Measurements from ENCODE around the gene ZNF503.

The ZNF503 gene

DNA sequence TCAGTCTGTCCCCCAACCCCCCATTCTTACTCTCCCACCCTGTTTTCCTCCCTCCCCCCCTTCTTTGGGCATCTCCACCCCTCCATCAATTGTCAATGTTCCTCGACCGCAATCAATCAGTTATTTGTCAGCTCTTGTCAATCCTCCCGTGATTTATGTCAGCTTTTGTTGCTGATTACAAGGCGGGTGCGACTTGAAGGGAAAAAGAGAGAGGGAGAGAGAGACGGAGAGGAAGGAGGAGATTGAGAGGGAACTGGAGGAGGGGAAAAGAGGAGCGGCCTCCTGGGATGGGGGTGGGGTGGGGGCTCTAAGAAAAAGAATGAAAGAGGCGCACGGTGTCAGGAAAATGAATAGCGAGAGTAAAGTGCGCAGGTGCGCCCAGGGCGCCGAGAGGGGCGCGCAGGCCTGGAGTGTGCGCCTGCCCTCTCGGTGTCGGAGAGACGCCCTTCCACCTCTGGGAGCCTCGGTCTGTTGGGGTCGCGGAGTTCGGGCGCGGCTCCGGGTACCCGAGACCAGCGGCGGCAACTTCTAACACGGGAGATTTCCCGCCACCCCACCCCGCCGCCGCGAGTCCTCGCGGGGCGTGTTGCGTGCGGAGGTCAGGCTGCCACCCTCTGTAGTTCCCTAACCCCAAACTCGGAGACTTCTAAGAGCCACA is 1.1 kb upstream of the ZNF503 start:
- Mint-ChIP-seq H3K36me3 (ENCODE audit: insufficient read depth) (peaks cover 4% of the 10 kb centered on the region), H3K4me3 (peak overlapping the region; percentile 77), H3K9me3 (peaks cover 5% of the 10 kb centered on the region), H3K27ac (ENCODE audit: low read depth) (no peak overlapping the region), H3K4me1 (peaks cover 31% of the 10 kb centered on the region), H3K27me3 (peaks cover 69% of the 10 kb centered on the region)
- DNase-seq (ENCODE audit: low spot score in 2 of 2) (no peak), ATAC-seq (replicated peaks; ENCODE audit: extremely low read depth, poor library complexity, severe bottlenecking) (no peak)

DNA sequence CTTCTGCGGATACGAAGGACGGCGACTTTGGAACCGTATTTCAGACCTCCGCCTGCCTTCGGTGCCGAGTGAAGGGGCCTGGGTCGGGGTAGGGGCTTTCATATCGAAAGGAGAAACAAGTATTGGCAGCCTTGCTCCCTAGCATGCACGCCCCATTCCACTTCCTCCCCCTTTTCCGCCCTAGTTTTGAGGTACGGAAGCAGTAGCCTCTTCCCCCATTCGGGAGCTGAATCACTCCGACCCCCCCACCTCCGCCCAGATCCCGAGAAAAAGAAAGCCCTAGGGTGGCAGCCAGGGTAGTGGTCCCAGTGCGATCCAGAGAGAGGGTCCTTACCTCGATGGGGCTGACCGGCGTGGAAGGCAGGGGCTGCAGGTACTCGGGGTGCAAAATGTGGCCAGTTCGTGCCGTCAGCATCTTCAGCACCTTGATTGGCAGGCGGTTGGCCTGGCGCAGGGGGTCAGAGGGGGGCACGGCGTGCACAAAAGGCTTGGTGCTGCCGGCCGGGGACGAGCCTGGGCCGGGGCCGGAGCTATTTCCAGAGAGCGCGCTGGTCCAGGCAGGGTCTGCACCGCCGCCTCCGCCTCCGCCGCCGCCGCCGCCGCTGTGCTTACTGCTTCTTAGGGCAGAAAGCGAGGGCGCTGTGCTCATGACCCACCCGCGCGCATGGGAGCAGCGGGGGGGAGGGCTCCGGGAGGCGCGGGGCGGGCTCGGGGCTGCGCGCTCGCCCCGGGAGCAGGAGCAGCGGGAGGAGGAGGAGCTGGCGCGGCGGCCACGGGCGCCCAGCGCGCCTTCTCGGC is 594 bp downstream of the ZNF503 start:
- ATAC-seq (replicated peaks; ENCODE audit: extremely low read depth, poor library complexity, severe bottlenecking) (no peak), DNase-seq (ENCODE audit: low spot score in 2 of 2) (no peak)
- peaks cover 4% of the 10 kb centered on the region for H3K36me3 Mint-ChIP-seq (ENCODE audit: insufficient read depth)
- peak overlapping the region; percentile 77 for H3K4me3 Mint-ChIP-seq
- no peak overlapping the region for H3K27ac Mint-ChIP-seq (ENCODE audit: low read depth)
- peaks cover 31% of the 10 kb centered on the region for H3K4me1 Mint-ChIP-seq
- H3K27me3 Mint-ChIP-seq = peaks cover 58% of the 10 kb centered on the region
- H3K9me3 Mint-ChIP-seq = peaks cover 5% of the 10 kb centered on the region

- H3K36me3 Mint-ChIP-seq (ENCODE audit: insufficient read depth) = peaks cover 4% of the 10 kb centered on the region
- peaks cover 53% of the 10 kb centered on the region for H3K27me3 Mint-ChIP-seq
- ATAC-seq (replicated peaks; ENCODE audit: extremely low read depth, poor library complexity, severe bottlenecking) (no peak), DNase-seq (ENCODE audit: low spot score in 2 of 2) (no peak)
- no peak overlapping the region for H3K27ac Mint-ChIP-seq (ENCODE audit: low read depth)
- H3K4me3 Mint-ChIP-seq = peak overlapping the region; percentile 77
- H3K9me3 Mint-ChIP-seq = no peaks in the 10 kb centered on the region
- H3K4me1 Mint-ChIP-seq = peaks cover 27% of the 10 kb centered on the region
These were observed 1.3 kb downstream of the ZNF503 start for GRCh38 chr10:75400163-75400770.

DNA sequence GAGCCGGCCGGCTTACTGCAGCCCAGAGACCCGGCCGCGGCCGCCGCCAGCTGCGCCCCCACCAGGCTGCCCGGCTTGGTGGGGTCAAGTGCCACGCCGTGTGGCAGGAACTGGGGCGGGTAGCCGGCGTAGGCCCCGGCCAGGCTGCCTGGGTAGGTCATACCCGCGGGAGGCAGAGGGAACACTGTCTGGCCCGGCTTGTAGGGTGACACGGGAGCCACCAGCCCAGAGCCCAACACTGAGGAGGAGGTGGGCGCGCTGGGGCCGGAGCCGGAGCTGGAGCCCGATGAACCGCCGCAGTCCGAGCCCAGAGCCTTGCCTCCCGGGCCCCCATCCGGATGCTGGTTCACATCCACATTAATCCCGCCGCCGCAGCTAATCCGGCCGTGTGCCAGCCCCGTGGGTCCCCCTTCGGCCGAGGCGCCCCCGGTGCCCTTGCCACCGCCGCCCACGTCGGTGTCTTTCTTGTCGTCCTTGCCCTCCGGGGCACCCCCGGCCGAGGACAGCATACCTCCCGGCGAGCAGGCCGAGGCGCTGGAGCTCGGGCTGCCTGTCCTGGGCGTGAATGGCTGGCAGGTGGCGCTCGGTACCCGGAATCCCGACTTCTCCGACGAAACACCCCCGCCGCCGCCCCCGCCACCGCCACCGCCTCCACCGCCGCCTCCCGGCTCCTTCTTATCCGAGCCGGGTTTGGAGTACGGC is 2.0 kb downstream of the ZNF503 start:
- peak overlapping the region; percentile 77 for H3K4me3 Mint-ChIP-seq
- H3K27me3 Mint-ChIP-seq = peaks cover 58% of the 10 kb centered on the region
- peaks cover 34% of the 10 kb centered on the region for H3K4me1 Mint-ChIP-seq

GRCh38 chr10:75398692-75399460 is 2.7 kb downstream of the ZNF503 start:
- Mint-ChIP-seq H3K27ac (ENCODE audit: low read depth) (no peak overlapping the region), H3K9me3 (no peaks in the 10 kb centered on the region), H3K4me3 (no peak overlapping the region), H3K27me3 (peaks cover 59% of the 10 kb centered on the region), H3K4me1 (peaks cover 36% of the 10 kb centered on the region), H3K36me3 (ENCODE audit: insufficient read depth) (peaks cover 8% of the 10 kb centered on the region)
- DNase-seq (ENCODE audit: low spot score in 2 of 2) = no peak
- ATAC-seq (replicated peaks; ENCODE audit: extremely low read depth, poor library complexity, severe bottlenecking) = no peak

More for the DNA sequence above, 2.0 kb downstream of the ZNF503 start:
- peaks cover 8% of the 10 kb centered on the region for H3K36me3 Mint-ChIP-seq (ENCODE audit: insufficient read depth)
- no peak for ATAC-seq (replicated peaks; ENCODE audit: extremely low read depth, poor library complexity, severe bottlenecking)
- DNase-seq (ENCODE audit: low spot score in 2 of 2) = no peak
- H3K27ac Mint-ChIP-seq (ENCODE audit: low read depth) = no peak overlapping the region
- H3K9me3 Mint-ChIP-seq = no peaks in the 10 kb centered on the region

- Mint-ChIP-seq H3K27me3 (peaks cover 59% of the 10 kb centered on the region), H3K4me3 (no peak overlapping the region), H3K4me1 (peaks cover 33% of the 10 kb centered on the region), H3K27ac (ENCODE audit: low read depth) (no peak overlapping the region), H3K9me3 (no peaks in the 10 kb centered on the region), H3K36me3 (ENCODE audit: insufficient read depth) (peaks cover 8% of the 10 kb centered on the region)
- ATAC-seq (replicated peaks; ENCODE audit: extremely low read depth, poor library complexity, severe bottlenecking) (no peak), DNase-seq (ENCODE audit: low spot score in 2 of 2) (no peak)
These were observed 3.3 kb downstream of the ZNF503 start for GRCh38 chr10:75398200-75398691.

DNA sequence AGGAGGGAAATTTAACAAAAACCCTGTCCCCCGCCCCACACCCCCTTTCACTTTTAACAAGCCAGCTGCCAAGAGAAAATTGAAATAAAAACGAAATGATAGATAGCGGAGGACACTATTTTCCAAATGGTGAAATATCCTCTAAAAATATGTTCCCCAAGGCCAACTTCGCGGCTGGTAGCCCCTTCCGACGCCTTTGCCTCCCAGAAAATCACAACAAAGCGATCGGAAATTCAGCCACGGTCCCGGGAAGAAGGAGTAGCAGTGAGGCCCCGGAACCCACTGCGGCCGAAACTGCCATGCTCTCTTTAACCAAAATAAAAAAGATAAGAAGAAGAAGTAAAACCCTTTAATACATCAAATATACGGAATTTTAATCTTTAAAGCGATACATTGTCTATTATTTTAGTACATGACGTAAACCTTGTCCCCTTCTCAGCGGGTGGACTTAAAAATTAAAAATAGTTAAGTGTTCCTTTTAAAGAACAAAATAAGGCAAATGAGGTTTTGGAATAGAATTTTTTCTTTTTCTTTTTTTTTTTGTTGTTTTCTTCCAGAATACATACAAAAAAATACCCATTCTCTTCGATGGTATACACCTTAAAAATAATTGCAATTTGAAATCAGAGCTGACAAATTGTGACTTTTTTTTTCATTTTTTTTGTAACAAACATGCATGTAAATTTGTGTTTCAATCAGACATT is 3.9 kb downstream of the ZNF503 start:
- Mint-ChIP-seq H3K27me3 (peaks cover 59% of the 10 kb centered on the region), H3K4me1 (peaks cover 29% of the 10 kb centered on the region), H3K4me3 (no peak overlapping the region), H3K27ac (ENCODE audit: low read depth) (no peak overlapping the region), H3K36me3 (ENCODE audit: insufficient read depth) (peaks cover 8% of the 10 kb centered on the region), H3K9me3 (no peaks in the 10 kb centered on the region)
- DNase-seq (ENCODE audit: low spot score in 2 of 2) (no peak), ATAC-seq (replicated peaks; ENCODE audit: extremely low read depth, poor library complexity, severe bottlenecking) (no peak)

GRCh38 chr10:75396631-75397495 is 4.7 kb downstream of the ZNF503 start:
- peaks cover 21% of the 10 kb centered on the region for H3K4me1 Mint-ChIP-seq
- no peak overlapping the region for H3K27ac Mint-ChIP-seq (ENCODE audit: low read depth)
- ATAC-seq (replicated peaks; ENCODE audit: extremely low read depth, poor library complexity, severe bottlenecking) = no peak
- H3K27me3 Mint-ChIP-seq = peaks cover 59% of the 10 kb centered on the region
- H3K9me3 Mint-ChIP-seq = no peaks in the 10 kb centered on the region
- peaks cover 8% of the 10 kb centered on the region for H3K36me3 Mint-ChIP-seq (ENCODE audit: insufficient read depth)
- H3K4me3 Mint-ChIP-seq = no peak overlapping the region
- no peak for DNase-seq (ENCODE audit: low spot score in 2 of 2)

GRCh38 chr10:75395932-75396630 is 5.5 kb downstream of the ZNF503 start:
- H3K27ac Mint-ChIP-seq (ENCODE audit: low read depth) = no peak overlapping the region
- no peak overlapping the region for H3K4me3 Mint-ChIP-seq
- ATAC-seq (replicated peaks; ENCODE audit: extremely low read depth, poor library complexity, severe bottlenecking) = no peak
- H3K4me1 Mint-ChIP-seq = peaks cover 19% of the 10 kb centered on the region
- peaks cover 8% of the 10 kb centered on the region for H3K36me3 Mint-ChIP-seq (ENCODE audit: insufficient read depth)
- no peak for DNase-seq (ENCODE audit: low spot score in 2 of 2)
- peaks cover 64% of the 10 kb centered on the region for H3K27me3 Mint-ChIP-seq
- H3K9me3 Mint-ChIP-seq = no peaks in the 10 kb centered on the region

GRCh38 chr10:75395066-75395931 is 6.3 kb downstream of the ZNF503 start:
- ATAC-seq (replicated peaks; ENCODE audit: extremely low read depth, poor library complexity, severe bottlenecking) = no peak
- no peak for DNase-seq (ENCODE audit: low spot score in 2 of 2)

More at GRCh38 chr10:75395066-75395931, 6.3 kb downstream of the ZNF503 start:
- Mint-ChIP-seq H3K9me3 (no peaks in the 10 kb centered on the region), H3K4me1 (peaks cover 13% of the 10 kb centered on the region), H3K27ac (ENCODE audit: low read depth) (peak overlapping the region; percentile 11), H3K4me3 (peak overlapping the region; percentile 1), H3K36me3 (ENCODE audit: insufficient read depth) (peaks cover 6% of the 10 kb centered on the region), H3K27me3 (peaks cover 65% of the 10 kb centered on the region)
